OCI-LY7 (cell line): ENCODE data around the gene CCK. TPM values are rescaled to one million over a fixed set of nuclear protein-coding genes. Genes with fewer than 3 reads are reported as not detected.

Source experiments
- BruUV-seq: library from RNA; stranded (reverse); fragments of 400-500 nt; replicated peaks from 2 replicates; lab custom pipeline; 2021; lab: Mats Ljungman, UMichigan
- CTCF ChIA-PET: fragments of 300-600 bp; sonication (Branson Sonifier 250); formaldehyde crosslinking; loops from one replicate; lab custom pipeline; 2022; ENCODE audit warnings: antibody characterized with exemption; ENCODE audit not compliant: unreplicated experiment; lab: Charles Lee
- POLR2A ChIA-PET: fragments of 300-600 bp; sonication (Branson Sonifier 250); formaldehyde crosslinking; loops from one replicate; lab custom pipeline; 2022; ENCODE audit warnings: antibody characterized with exemption; lab: Charles Lee
- DNase-seq: peaks from one replicate; pipeline ENCODE4 v3.0.0-alpha.2; 2015; ENCODE audit warnings: low spot score
- H2AFZ ChIP-seq: fragments of 200-600 bp; sonication (generic), shearing (Covaris generic); 2 replicates; pipeline ENCODE4 v1.6.1; 2014; ENCODE audit warnings: mild to moderate bottlenecking, antibody characterized with exemption, low read length, moderate library complexity
- H3K27ac ChIP-seq: fragments of 200-600 bp; sonication (generic); 2 replicates; pipeline ENCODE4 v1.5.1; 2014; ENCODE audit warnings: mixed run types, low read depth, mild to moderate bottlenecking, moderate library complexity, low read length, inconsistent platforms; ENCODE audit not compliant: poor library complexity, severe bottlenecking
- H3K36me3 ChIP-seq: fragments of 200-600 bp; sonication (generic); 2 replicates; pipeline ENCODE4 v1.6.1; 2014; ENCODE audit warnings: mild to moderate bottlenecking, antibody characterized with exemption, low read length, moderate library complexity, mixed read lengths; ENCODE audit not compliant: insufficient read depth
- H3K4me1 ChIP-seq: fragments of 200-600 bp; sonication (generic); 2 replicates; pipeline ENCODE4 v1.5.1; 2014; ENCODE audit warnings: mild to moderate bottlenecking, low read length; ENCODE audit not compliant: insufficient read depth, poor library complexity, severe bottlenecking
- H3K4me2 ChIP-seq: fragments of 200-600 bp; sonication (generic); 2 replicates; pipeline ENCODE4 v1.6.1; 2014; ENCODE audit warnings: mild to moderate bottlenecking, low read length
- H3K4me3 ChIP-seq: fragments of 200-600 bp; sonication (generic); 2 replicates; pipeline ENCODE4 v1.5.1; 2014; ENCODE audit warnings: mild to moderate bottlenecking, low read depth, low read length; ENCODE audit not compliant: poor library complexity, severe bottlenecking
- H3K79me2 ChIP-seq: fragments of 200-600 bp; sonication (generic); 2 replicates; pipeline ENCODE4 v1.6.1; 2016; ENCODE audit warnings: low read depth, mild to moderate bottlenecking, low read length, moderate library complexity, mixed read lengths; ENCODE audit not compliant: insufficient read depth
- H3K9me2 ChIP-seq: fragments of 200-600 bp; sonication (generic); 2 replicates; pipeline ENCODE4 v1.6.1; 2016; ENCODE audit warnings: mild to moderate bottlenecking, low read length, mixed read lengths; ENCODE audit not compliant: insufficient read depth
- H3K9me3 ChIP-seq: fragments of 200-600 bp; sonication (generic); 2 replicates; pipeline ENCODE4 v1.6.1; 2014; ENCODE audit warnings: mild to moderate bottlenecking, mixed run types, low read length, mixed read lengths
- H4K20me1 ChIP-seq: fragments of 200-600 bp; sonication (generic); 2 replicates; pipeline ENCODE4 v1.6.1; 2014; ENCODE audit warnings: mild to moderate bottlenecking, antibody characterized with exemption, low read length, moderate library complexity, mixed read lengths; ENCODE audit not compliant: insufficient read depth
- EZH2phosphoT487 ChIP-seq: fragments of 200-600 bp; sonication (generic); IDR thresholded peaks from 2 replicates; pipeline ENCODE4 v1.6.1; 2018; ENCODE audit warnings: low read depth, borderline replicate concordance, mild to moderate bottlenecking, mixed run types, antibody characterized with exemption, low read length, moderate library complexity, mixed read lengths
- intact Hi-C: fragments of 100-400 bp; cut with micrococcal nuclease; formaldehyde crosslinking; loops from one replicate; pipeline ENCODE4 v1.10.0; 2022; ENCODE audit not compliant: unreplicated experiment
- total RNA-seq, 2 experiments: library from RNA; depleted of rRNA in 1 of 2; stranded (reverse); fragments of >200 nt in 1 of 2; shearing (Covaris generic) in 1 of 2; gene quantifications; 2 replicates each; pipeline ENCODE4 v1.2.3, GENCODE V29; 2014 to 2022
- TF ChIP-seq, protein P1 (sequence below): fragments of 200-600 bp; sonication (generic); conservative IDR thresholded peaks from 2 replicates; pipeline ENCODE4 v1.5.1; 2014; ENCODE audit warnings: mild to moderate bottlenecking, antibody characterized with exemption, low read length, moderate library complexity, mixed read lengths

The CCK gene
- total RNA-seq, 2 experiments from 2014 or later, result not detected

DNA sequence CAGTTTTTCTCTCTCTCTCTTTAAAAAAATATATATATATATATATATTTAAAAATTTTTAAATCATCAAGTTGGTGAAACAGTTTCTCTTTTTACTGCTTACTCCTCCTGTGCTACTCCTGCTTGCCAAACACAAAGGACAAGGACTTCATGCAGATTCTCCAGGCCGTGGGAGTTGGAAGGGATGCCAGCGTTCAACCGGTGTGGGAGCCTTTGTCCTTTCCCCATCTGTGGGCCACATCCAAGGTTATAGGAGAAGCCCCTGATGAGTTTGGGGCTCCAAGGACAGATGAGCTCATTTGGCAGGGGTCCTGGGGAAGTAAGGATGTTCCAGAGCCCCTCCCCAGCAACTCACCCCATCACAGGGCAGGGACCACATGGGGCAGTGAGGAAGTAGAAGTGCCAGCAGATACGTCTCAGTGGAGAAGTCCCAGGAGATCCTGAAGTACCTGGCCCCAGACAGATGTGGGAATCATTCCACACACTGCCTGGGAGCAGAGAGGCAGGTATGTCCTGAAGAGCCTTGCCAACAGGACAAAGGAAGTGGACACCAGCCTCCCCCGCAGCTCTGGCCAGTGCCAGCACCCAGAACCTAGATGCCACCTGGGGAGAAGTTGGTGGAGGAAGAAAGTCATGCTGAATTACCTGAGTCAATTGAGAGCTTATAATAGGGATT is 36.6 kb downstream of the CCK start:
- H3K4me1 ChIP-seq, result peaks cover 3% of the 10 kb centered on the region
- no TSS peak for BruUV-seq
- TF ChIP-seq EZH2phosphoT487, result no peak
- TF ChIP-seq, protein P1, sequence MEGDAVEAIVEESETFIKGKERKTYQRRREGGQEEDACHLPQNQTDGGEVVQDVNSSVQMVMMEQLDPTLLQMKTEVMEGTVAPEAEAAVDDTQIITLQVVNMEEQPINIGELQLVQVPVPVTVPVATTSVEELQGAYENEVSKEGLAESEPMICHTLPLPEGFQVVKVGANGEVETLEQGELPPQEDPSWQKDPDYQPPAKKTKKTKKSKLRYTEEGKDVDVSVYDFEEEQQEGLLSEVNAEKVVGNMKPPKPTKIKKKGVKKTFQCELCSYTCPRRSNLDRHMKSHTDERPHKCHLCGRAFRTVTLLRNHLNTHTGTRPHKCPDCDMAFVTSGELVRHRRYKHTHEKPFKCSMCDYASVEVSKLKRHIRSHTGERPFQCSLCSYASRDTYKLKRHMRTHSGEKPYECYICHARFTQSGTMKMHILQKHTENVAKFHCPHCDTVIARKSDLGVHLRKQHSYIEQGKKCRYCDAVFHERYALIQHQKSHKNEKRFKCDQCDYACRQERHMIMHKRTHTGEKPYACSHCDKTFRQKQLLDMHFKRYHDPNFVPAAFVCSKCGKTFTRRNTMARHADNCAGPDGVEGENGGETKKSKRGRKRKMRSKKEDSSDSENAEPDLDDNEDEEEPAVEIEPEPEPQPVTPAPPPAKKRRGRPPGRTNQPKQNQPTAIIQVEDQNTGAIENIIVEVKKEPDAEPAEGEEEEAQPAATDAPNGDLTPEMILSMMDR, result no peak

DNA sequence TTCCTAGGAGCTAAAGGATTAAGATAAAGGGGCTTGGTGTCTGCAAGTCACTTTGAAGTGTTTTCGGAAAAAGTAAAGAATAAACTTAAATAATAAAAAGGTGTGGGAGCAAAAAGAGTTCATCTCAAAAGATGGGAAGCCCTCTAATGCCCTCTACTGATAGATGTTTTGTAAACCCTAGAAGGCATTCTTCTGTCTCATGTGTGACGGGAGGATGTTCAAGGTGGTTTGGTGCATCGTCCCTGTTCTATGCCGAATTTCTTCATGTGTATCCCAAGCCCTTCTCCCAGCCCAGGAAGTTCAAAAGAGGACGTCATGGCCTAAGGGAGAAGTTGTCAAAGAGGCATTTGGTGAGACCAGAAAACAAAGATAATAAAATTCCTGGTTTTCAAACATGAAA is 37.2 kb downstream of the CCK start:
- POLR2A ChIA-PET, result interaction anchor here (1.6 kb wide), 1 partner anchor 130 kb away, joined by 3 read pairs; no protein-coding TSS in a partner anchor
- DNase-seq, result peak; percentile 63
- H2AFZ ChIP-seq, result no peak overlapping the region
- no peaks in the 10 kb centered on the region for H3K9me2 ChIP-seq
- CTCF ChIA-PET, result no interaction called here
- H3K9me3 ChIP-seq, result no peaks in the 10 kb centered on the region
- peaks cover 27% of the 10 kb centered on the region for H3K36me3 ChIP-seq
- no peaks in the 10 kb centered on the region for H3K79me2 ChIP-seq
- H4K20me1 ChIP-seq, result no peaks in the 10 kb centered on the region
- intact Hi-C loops, result loop anchor here (1.0 to 2.0 kb wide), 3 partner anchors 37 to 334 kb away; no protein-coding TSS in a partner anchor
- H3K4me3 ChIP-seq, result no peak overlapping the region
- H3K4me2 ChIP-seq, result no peak overlapping the region
- BruUV-seq, result no TSS peak
- no peak overlapping the region for H3K27ac ChIP-seq
- TF ChIP-seq EZH2phosphoT487, result no peak
- TF ChIP-seq, protein P1, result peak; percentile 79
- peaks cover 3% of the 10 kb centered on the region for H3K4me1 ChIP-seq

More for the DNA sequence above, 36.6 kb downstream of the CCK start:
- Histone ChIP-seq H2AFZ (no peak overlapping the region), H4K20me1 (no peaks in the 10 kb centered on the region), H3K4me3 (no peak overlapping the region), H3K9me2 (no peaks in the 10 kb centered on the region), H3K36me3 (peaks cover 21% of the 10 kb centered on the region), H3K9me3 (no peaks in the 10 kb centered on the region), H3K27ac (no peak overlapping the region), H3K79me2 (no peaks in the 10 kb centered on the region), H3K4me2 (no peak overlapping the region)
- ChIA-PET POLR2A (interaction anchor here (0.6 to 1.6 kb wide), 2 partner anchors 130 to 1919 kb away, joined by 3 to 4 read pairs; no protein-coding TSS in a partner anchor), CTCF (interaction anchor here (0.6 to 1.0 kb wide), 2 partner anchors 18 to 110 kb away, joined by 3 read pairs; no protein-coding TSS in a partner anchor)
- intact Hi-C loops, result loop anchor here (2.0 kb wide), 1 partner anchor 335 kb away; no protein-coding TSS in a partner anchor
- no peak for DNase-seq
